ENCODE results near the gene DIS3L.

GRCh38 chr15:66276546-66276945 is 16.8 kb upstream of the DIS3L start:
- TF ChIP-seq CTCF (IDR thresholded peaks at IDR 0.05; ENCODE audit: insufficient read depth, low read depth, low read length) (no peak), EZH2 (IDR thresholded peaks at IDR 0.05; ENCODE audit: insufficient read depth, low read length) (no peak)

All from astrocyte (in vitro differentiated cells and primary cell).